Testis (tissue), 2 donors: ENCODE data around the gene GBP7.

Source experiments
- POLR2A ChIP-seq: fragments of 450-650 bp; IDR thresholded peaks from one replicate; pipeline ENCODE4 v1.6.1; 2017; ENCODE audit warnings: antibody characterized with exemption, mild to moderate bottlenecking, moderate library complexity
- TF ChIP-seq, protein P1 (sequence below), 3 experiments: fragments of 450-650 bp in 2 of 3; fragments of 200-600 bp in 1 of 3; sonication (generic) in 1 of 3; IDR thresholded peaks; one replicate each; pipeline ENCODE4 v1.5.1; 2016 to 2019; ENCODE audit warnings: antibody characterized with exemption in 3 of 3, mild to moderate bottlenecking in 2 of 3, moderate library complexity in 1 of 3

DNA sequence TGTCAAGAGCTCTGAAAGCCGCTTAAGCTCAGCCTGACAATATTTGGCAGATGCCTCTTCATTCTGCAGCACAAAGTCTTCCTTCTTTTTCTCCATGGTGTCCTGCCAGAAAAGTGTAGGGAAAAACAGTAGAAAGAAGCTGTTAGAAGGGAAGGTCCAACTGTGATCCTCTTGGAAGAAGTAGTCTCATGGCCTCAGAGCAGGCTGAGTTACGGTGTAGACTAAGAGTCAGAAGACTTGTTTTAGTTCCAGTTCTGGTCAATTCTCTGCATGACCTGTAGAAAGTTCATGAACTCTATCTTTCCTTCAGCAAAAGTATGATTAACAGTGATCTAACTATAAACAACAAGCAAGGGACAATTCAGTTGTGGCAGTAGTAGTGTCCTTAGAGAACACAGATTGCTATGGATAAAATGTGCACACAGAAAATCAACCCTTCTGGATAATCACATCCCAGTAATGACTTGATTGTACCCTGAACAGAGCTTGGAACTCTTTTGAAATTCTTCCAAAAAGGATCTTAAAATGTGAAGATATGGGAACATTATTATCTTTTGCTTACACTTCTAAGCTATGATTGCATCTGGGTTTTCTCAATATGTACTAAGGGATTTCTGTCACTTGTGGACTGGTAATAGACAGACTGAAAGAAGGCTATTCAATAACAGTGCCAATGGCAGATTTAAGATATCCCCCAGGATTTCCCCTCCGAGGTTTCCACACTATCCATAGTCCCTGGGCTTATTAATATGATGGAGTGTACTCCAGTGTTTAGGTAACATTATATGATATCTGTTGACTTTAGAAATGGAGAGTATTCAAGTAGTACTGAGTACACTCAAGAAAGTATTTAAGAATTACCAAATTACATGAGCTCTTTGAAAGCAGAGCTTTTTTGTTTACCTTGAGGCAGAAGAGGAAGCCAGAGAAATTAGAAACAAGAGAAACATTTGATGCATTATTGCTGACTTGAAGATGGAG is 27.8 kb downstream of the GBP7 start:
- TF ChIP-seq, protein P1, sequence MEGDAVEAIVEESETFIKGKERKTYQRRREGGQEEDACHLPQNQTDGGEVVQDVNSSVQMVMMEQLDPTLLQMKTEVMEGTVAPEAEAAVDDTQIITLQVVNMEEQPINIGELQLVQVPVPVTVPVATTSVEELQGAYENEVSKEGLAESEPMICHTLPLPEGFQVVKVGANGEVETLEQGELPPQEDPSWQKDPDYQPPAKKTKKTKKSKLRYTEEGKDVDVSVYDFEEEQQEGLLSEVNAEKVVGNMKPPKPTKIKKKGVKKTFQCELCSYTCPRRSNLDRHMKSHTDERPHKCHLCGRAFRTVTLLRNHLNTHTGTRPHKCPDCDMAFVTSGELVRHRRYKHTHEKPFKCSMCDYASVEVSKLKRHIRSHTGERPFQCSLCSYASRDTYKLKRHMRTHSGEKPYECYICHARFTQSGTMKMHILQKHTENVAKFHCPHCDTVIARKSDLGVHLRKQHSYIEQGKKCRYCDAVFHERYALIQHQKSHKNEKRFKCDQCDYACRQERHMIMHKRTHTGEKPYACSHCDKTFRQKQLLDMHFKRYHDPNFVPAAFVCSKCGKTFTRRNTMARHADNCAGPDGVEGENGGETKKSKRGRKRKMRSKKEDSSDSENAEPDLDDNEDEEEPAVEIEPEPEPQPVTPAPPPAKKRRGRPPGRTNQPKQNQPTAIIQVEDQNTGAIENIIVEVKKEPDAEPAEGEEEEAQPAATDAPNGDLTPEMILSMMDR (IDR thresholded peaks at IDR 0.05) = no peak
- TF ChIP-seq POLR2A = no peak
